HL-60/S4 (cell line): ENCODE data around the gene SAMD4A.

Experiments
- in situ Hi-C: fragments of 300-500 bp; cut with MboI; formaldehyde crosslinking; loops from 2 replicates; pipeline ENCODE4 v1.14.3; 2022; ENCODE audit warnings: low sequenced_read_pairs

SAMD4A gene

GRCh38 chr14:54789781-54790480 is 223.0 kb downstream of the SAMD4A start:
- in situ Hi-C loops = no loop called here

- in situ Hi-C loops = no loop called here
Observed at GRCh38 chr14:54791001-54791400, 224.1 kb downstream of the SAMD4A start.

GRCh38 chr14:54792288-54792687 is 225.4 kb downstream of the SAMD4A start:
- in situ Hi-C loops = no loop called here

- in situ Hi-C loops = no loop called here
Observed at GRCh38 chr14:54794159-54794558, 227.2 kb downstream of the SAMD4A start.

- in situ Hi-C loops = no loop called here
Observed at GRCh38 chr14:54794796-54795195, 227.9 kb downstream of the SAMD4A start.

- in situ Hi-C loops = no loop called here
Observed at GRCh38 chr14:54796961-54797360, 230.0 kb downstream of the SAMD4A start.

- in situ Hi-C loops = no loop called here
Observed at GRCh38 chr14:54797556-54797955, 230.6 kb downstream of the SAMD4A start.

- in situ Hi-C loops = no loop called here
Observed at GRCh38 chr14:54797986-54798385, 231.1 kb downstream of the SAMD4A start.

- in situ Hi-C loops = no loop called here
Observed at GRCh38 chr14:54798465-54799124, 231.7 kb downstream of the SAMD4A start.

- in situ Hi-C loops = loop anchor here (25.0 kb wide), 1 partner anchor 239 kb away; the partner anchor contains the start of gene SAMD4A
Observed at GRCh38 chr14:54801482-54801881, 234.6 kb downstream of the SAMD4A start.

GRCh38 chr14:54803396-54803795 is 236.5 kb downstream of the SAMD4A start:
- in situ Hi-C loops = loop anchor here (25.0 kb wide), 1 partner anchor 241 kb away; the partner anchor contains the start of gene SAMD4A

GRCh38 chr14:54803926-54804537 is 237.1 kb downstream of the SAMD4A start:
- in situ Hi-C loops = loop anchor here (25.0 kb wide), 1 partner anchor 242 kb away; the partner anchor contains the start of gene SAMD4A

- in situ Hi-C loops = loop anchor here (25.0 kb wide), 1 partner anchor 242 kb away; the partner anchor contains the start of gene SAMD4A
Observed at GRCh38 chr14:54804538-54805041, 237.7 kb downstream of the SAMD4A start.

GRCh38 chr14:54805070-54805444 is 238.1 kb downstream of the SAMD4A start:
- in situ Hi-C loops = loop anchor here (25.0 kb wide), 1 partner anchor 243 kb away; the partner anchor contains the start of gene SAMD4A

GRCh38 chr14:54805445-54806322 is 238.8 kb downstream of the SAMD4A start:
- in situ Hi-C loops = loop anchor here (25.0 kb wide), 1 partner anchor 243 kb away; the partner anchor contains the start of gene SAMD4A

- in situ Hi-C loops = loop anchor here (25.0 kb wide), 1 partner anchor 244 kb away; the partner anchor contains the start of gene SAMD4A
Observed at GRCh38 chr14:54806616-54807015, 239.7 kb downstream of the SAMD4A start.

- in situ Hi-C loops = loop anchor here (25.0 kb wide), 1 partner anchor 245 kb away; the partner anchor contains the start of gene SAMD4A
Observed at GRCh38 chr14:54807428-54807827, 240.5 kb downstream of the SAMD4A start.

GRCh38 chr14:54807881-54808280 is 241.0 kb downstream of the SAMD4A start:
- in situ Hi-C loops = loop anchor here (25.0 kb wide), 1 partner anchor 246 kb away; the partner anchor contains the start of gene SAMD4A

GRCh38 chr14:54808326-54809161 is 241.6 kb downstream of the SAMD4A start:
- in situ Hi-C loops = loop anchor here (25.0 kb wide), 1 partner anchor 246 kb away; the partner anchor contains the start of gene SAMD4A
